Measurements from ENCODE around the gene SLC13A5. TPM values are rescaled to one million over a fixed set of nuclear protein-coding genes. Genes with fewer than 3 reads are reported as not detected.

The SLC13A5 gene
- total RNA-seq, 4 donors from 2014 or later = 0.29 to 2.3 (median 1.3) TPM

DNA sequence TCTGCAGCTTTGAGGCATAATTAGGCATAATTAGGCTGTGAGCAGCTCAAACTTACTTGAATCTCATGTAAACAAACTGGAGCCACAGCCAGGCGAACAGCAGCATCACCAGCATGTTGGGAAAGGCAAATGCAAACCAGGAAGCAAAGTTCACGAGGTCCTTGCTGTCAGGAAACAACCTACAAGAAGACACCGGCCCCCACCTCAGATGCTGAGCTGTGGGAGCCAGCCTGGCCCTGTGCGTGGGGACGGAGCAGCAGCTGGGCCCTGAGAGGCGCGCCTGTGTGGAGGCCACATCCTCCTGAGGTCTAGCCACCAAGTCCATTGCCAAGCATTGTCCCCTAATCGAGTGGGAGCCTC, 12.2 kb downstream of the SLC13A5 start:
- Histone ChIP-seq H3K27ac (no peak overlapping the region), H3K4me3 (no peak overlapping the region), H3K36me3 (no peaks in the 10 kb centered on the region), H3K27me3 (peaks cover 0 to 24% (median 0%) of the 10 kb centered on the region in 4 donors), H3K4me1 (no peaks in the 10 kb centered on the region), H3K9me3 (no peaks in the 10 kb centered on the region)
- intact Hi-C loops (cut with DNase I) = no loop called here
- TF ChIP-seq, protein P1, sequence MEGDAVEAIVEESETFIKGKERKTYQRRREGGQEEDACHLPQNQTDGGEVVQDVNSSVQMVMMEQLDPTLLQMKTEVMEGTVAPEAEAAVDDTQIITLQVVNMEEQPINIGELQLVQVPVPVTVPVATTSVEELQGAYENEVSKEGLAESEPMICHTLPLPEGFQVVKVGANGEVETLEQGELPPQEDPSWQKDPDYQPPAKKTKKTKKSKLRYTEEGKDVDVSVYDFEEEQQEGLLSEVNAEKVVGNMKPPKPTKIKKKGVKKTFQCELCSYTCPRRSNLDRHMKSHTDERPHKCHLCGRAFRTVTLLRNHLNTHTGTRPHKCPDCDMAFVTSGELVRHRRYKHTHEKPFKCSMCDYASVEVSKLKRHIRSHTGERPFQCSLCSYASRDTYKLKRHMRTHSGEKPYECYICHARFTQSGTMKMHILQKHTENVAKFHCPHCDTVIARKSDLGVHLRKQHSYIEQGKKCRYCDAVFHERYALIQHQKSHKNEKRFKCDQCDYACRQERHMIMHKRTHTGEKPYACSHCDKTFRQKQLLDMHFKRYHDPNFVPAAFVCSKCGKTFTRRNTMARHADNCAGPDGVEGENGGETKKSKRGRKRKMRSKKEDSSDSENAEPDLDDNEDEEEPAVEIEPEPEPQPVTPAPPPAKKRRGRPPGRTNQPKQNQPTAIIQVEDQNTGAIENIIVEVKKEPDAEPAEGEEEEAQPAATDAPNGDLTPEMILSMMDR (IDR thresholded peaks at IDR 0.05) = no peak
- TF ChIP-seq POLR2A (IDR thresholded peaks at IDR 0.05) = no peak
- no peak for DNase-seq
- 76 to 79% methylated on average over 3 to 7 of the region's 8 CpGs for WGBS, 2 donors

DNA sequence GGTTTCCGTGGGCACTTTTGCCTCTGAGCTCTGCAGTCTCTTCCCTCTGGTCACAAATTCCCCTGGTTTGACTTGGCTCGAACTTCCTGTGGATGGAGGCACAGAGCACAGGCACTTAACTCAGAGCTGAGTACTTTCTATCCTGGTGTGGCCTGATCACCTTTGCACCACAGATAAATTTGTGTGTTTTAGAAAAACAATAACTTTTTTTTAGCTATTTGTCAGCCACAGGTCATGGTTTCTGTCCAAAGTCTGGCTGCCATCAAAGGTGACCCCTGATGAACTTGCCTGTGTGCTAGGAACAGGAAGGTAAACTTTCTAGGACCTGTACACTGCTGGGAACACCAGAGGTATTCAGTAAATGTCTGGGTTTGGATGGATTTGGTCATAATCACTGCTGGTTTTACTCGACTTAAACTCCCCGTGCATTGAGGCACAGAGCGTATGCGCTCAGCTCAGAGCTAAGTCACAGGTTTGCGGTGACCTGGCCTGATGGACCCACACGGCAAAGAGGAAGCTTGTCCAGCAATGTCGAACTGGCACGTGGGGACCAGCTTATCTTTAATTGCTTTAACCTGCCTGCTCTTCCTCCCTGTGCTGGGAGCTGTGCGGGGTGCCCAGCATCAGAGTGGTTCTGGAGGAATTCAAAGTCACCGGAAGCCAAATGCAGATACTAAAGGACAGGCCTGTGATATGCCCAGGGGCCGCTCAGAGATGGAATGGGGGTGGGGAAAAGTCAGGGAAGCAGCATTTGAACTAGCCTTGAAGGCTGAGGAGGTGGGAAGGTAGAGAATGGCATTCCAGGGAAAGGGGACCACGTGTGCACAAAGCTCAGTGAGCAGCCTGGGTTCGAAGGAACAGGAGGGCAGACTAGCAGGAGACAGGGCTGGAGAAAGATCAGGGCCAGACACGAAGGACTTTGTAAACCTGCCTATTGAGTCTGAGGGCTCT, 12.9 kb downstream of the SLC13A5 start:
- no peaks in the 10 kb centered on the region for H3K4me1 ChIP-seq
- TF ChIP-seq POLR2A (IDR thresholded peaks at IDR 0.05) = no peak
- TF ChIP-seq, protein P1 (IDR thresholded peaks at IDR 0.05) = no peak
- 71 to 77% methylated on average over 13 to 15 of the region's 16 CpGs for WGBS, 2 donors
- no peak overlapping the region for H3K4me3 ChIP-seq
- no peak overlapping the region for H3K27ac ChIP-seq
- H3K27me3 ChIP-seq = peaks cover 0 to 24% (median 0%) of the 10 kb centered on the region in 4 donors
- no peak for DNase-seq
- intact Hi-C loops (cut with DNase I) = no loop called here
- no peaks in the 10 kb centered on the region for H3K9me3 ChIP-seq
- H3K36me3 ChIP-seq = no peaks in the 10 kb centered on the region

DNA sequence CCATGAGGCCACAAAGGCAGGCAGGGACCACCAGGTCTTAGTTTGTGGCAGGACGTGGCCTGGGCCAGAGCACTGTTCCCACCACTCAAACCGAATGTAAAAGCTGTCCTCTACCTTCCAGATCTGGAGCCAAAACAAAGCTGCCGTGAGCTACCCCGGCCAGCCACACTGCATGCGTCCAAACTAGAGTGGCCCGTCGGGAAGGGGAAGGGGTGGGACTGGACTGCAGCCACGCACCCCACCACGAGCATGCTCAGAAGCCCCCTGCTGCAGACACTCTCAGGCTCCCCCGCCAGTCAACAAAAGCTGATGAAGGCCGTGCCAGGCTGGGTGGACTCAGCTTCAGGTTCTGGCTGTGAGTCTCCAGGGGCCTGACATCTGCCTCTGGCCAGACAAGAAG, 15.2 kb downstream of the SLC13A5 start:
- Histone ChIP-seq H3K9me3 (no peaks in the 10 kb centered on the region), H3K27ac (no peak overlapping the region), H3K27me3 (peaks cover 0 to 6% (median 0%) of the 10 kb centered on the region in 4 donors), H3K36me3 (no peaks in the 10 kb centered on the region), H3K4me1 (no peaks in the 10 kb centered on the region), H3K4me3 (no peak overlapping the region)
- intact Hi-C loops (cut with DNase I) = no loop called here
- DNase-seq = no peak
- WGBS, 2 donors = 75% methylated on average over 4 of the region's 11 CpGs; no CpG with 5 or more reads in 1 of the 2 donors
- TF ChIP-seq, protein P1 (IDR thresholded peaks at IDR 0.05) = no peak
- no peak for TF ChIP-seq POLR2A (IDR thresholded peaks at IDR 0.05)

DNA sequence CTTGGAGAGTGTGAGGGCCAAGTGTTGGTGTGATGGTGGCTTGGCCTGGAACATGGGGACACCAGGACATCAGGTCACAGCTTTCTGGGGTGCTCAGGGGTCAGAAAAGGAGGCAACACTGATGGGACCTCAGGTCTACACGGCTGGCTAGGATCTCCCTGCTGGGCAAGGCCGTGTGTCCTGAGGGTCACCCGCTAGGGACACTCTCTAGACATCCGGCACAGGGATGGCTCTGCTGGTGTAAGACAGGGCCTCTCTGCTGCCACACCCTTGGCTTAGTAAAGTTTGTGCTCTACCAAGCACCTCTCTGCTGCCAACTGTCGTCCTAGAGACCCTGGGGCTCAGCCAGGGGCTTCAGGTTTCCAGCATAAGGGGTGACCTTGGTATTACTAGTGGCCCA, 16.3 kb downstream of the SLC13A5 start:
- H3K9me3 ChIP-seq = no peaks in the 10 kb centered on the region
- DNase-seq = no peak
- H3K27ac ChIP-seq = no peak overlapping the region
- no peaks in the 10 kb centered on the region for H3K27me3 ChIP-seq
- intact Hi-C loops (cut with DNase I) = no loop called here
- H3K4me3 ChIP-seq = no peak overlapping the region
- H3K4me1 ChIP-seq = no peaks in the 10 kb centered on the region
- TF ChIP-seq POLR2A (IDR thresholded peaks at IDR 0.05) = no peak
- TF ChIP-seq, protein P1 (IDR thresholded peaks at IDR 0.05) = no peak
- H3K36me3 ChIP-seq = no peaks in the 10 kb centered on the region
- WGBS, 2 donors = 75 to 80% methylated on average over 1 to 2 of the region's 5 CpGs

DNA sequence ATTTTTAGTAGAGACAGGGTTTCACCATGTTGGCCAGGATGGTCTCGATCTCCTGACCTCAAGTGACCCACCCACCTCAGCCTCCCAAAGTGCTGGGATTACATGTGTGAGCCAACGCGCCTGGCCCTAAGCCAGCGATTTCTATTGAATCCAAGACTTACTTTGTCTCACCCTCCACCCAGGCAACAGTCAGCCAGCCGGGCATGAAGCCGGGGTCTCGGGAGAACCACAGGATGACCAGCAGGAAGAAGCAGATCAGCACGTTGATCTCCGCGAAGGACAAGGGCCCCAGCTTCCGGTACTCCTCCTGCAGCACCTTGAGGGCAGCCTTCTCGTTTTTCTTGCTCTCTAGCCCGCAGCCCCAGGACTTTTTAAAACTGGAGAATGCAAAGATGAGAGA, 17.6 kb downstream of the SLC13A5 start:
- peaks cover 0 to 3% (median 0%) of the 10 kb centered on the region in 4 donors for H3K27me3 ChIP-seq
- H3K36me3 ChIP-seq = no peaks in the 10 kb centered on the region
- DNase-seq = no peak
- intact Hi-C loops (cut with DNase I) = no loop called here
- no peak overlapping the region for H3K27ac ChIP-seq
- TF ChIP-seq, protein P1 (IDR thresholded peaks at IDR 0.05) = no peak
- no peak for TF ChIP-seq POLR2A (IDR thresholded peaks at IDR 0.05)
- H3K4me3 ChIP-seq = no peak overlapping the region
- H3K4me1 ChIP-seq = no peaks in the 10 kb centered on the region
- WGBS, 2 donors = 81 to 83% methylated on average over 4 to 6 of the region's 13 CpGs
- no peaks in the 10 kb centered on the region for H3K9me3 ChIP-seq
